ENCODE measurements around the gene ASIC4. TPM values are rescaled to one million over a fixed set of nuclear protein-coding genes. Genes with fewer than 3 reads are reported as not detected.

Gene ASIC4
- total and polyA plus RNA-seq, 2 experiments from 2014 or later: 0.13 to 3.6 TPM

GRCh38 chr2:219488149-219488843, 26.0 kb upstream of the ASIC4 start:
- peaks cover 44% of the 10 kb centered on the region for H3K4me1 Mint-ChIP-seq
- H3K36me3 Mint-ChIP-seq (ENCODE audit: low read depth): no peaks in the 10 kb centered on the region; the same call in 2 of the 3 replicates
- Histone ChIP-seq H3K36me3 (ENCODE audit: insufficient read depth) (no peaks in the 10 kb centered on the region), H3F3A (replicated peaks; ENCODE audit: low read depth) (0 out of 2 replicates have a peak, but pooled peaks cover 9% of the 10 kb centered on the region), H3K27me3 (ENCODE audit: insufficient read depth) (peaks cover 49% of the 10 kb centered on the region), H3K4me1 (ENCODE audit: insufficient read depth) (peaks cover 31% of the 10 kb centered on the region), H3K4me3 (no peak overlapping the region), H3K27ac (ENCODE audit: low read depth) (no peak overlapping the region), H2AFZ (no peak overlapping the region), H3K9me2 (ENCODE audit: insufficient read depth) (no peaks in the 10 kb centered on the region), H3K79me2 (replicated peaks; ENCODE audit: insufficient read depth) (no peaks in the 10 kb centered on the region), H4K20me1 (replicated peaks; ENCODE audit: insufficient read depth) (no peaks in the 10 kb centered on the region), H3K4me2 (no peak overlapping the region)
- peaks cover 35% of the 10 kb centered on the region for H3K27me3 Mint-ChIP-seq (ENCODE audit: insufficient read depth, low read depth, poor library complexity)
- no peak overlapping the region; the same call in 2 of the 3 replicates for H3K4me3 Mint-ChIP-seq
- H3K27ac Mint-ChIP-seq: no peak overlapping the region
- TF ChIP-seq ETS1 (IDR thresholded peaks at IDR 0.05): no peak
- no peak for TF ChIP-seq ZNF114 (CRISPR knock-in tag; IDR thresholded peaks at IDR 0.05)
- no peak for TF ChIP-seq NANOG (IDR thresholded peaks at IDR 0.05; ENCODE audit: borderline replicate concordance)
- no peak for TF ChIP-seq STAT1 (IDR thresholded peaks at IDR 0.05; ENCODE audit: unreplicated experiment)
- no peak for TF ChIP-seq ZNF462 (CRISPR knock-in tag; IDR thresholded peaks at IDR 0.05)
- TF ChIP-seq ZNF331 (CRISPR knock-in tag; IDR thresholded peaks at IDR 0.05; ENCODE audit: low read depth): no peak
- TF ChIP-seq CTCF (conservative IDR thresholded peaks at IDR 0.05; ENCODE audit: low read depth in 2 of 2): no peak
- TF ChIP-seq POLR2AphosphoS5 (IDR thresholded peaks at IDR 0.05; ENCODE audit: low read depth): no peak
- TF ChIP-seq EZH2phosphoT487 (IDR thresholded peaks at IDR 0.05; ENCODE audit: unreplicated experiment): no peak
- TF ChIP-seq CREB1 (CRISPR knock-in tag; IDR thresholded peaks at IDR 0.05; ENCODE audit: low read depth): no peak
- no peak for TF ChIP-seq EZH2 (IDR thresholded peaks at IDR 0.05; ENCODE audit: low read depth, unreplicated experiment)
- no peak for TF ChIP-seq JUNB (IDR thresholded peaks at IDR 0.05; ENCODE audit: unreplicated experiment)
- no peak for TF ChIP-seq REST (IDR thresholded peaks at IDR 0.05; ENCODE audit: unreplicated experiment)
- ATAC-seq (no peak), DNase-seq (ENCODE audit: low spot score) (no peak)
- no peaks in the 10 kb centered on the region; the same call in 2 of the 3 replicates for H3K9me3 Mint-ChIP-seq
